HCT116 (cell line): ENCODE measurements around the gene POMT2.

Source experiments
- EZH2phosphoT487 ChIP-seq: fragments of 200-600 bp; IDR thresholded peaks from 2 replicates; pipeline ENCODE4 v1.6.1; 2018; ENCODE audit warnings: antibody characterized with exemption, borderline replicate concordance
- JUND ChIP-seq: IDR thresholded peaks from 2 replicates; pipeline ENCODE4 v1.6.1; 2012
- POLR2A ChIP-seq: IDR thresholded peaks from 2 replicates; pipeline ENCODE4 v1.7.0; 2011; ENCODE audit warnings: borderline replicate concordance; ENCODE audit not compliant: insufficient read depth, insufficient read length; ENCODE audit errors: extremely low read depth
- POLR2AphosphoS5 ChIP-seq: IDR thresholded peaks from 2 replicates; pipeline ENCODE4 v1.6.1; 2011; ENCODE audit warnings: mild to moderate bottlenecking, low read depth, low read length, moderate library complexity
- TF ChIP-seq, protein P1 (sequence below), 3 experiments: fragments of 200-600 bp in 1 of 3; sonication (generic) in 1 of 3; IDR thresholded peaks in 2 of 3; conservative IDR thresholded peaks in 1 of 3; 2 replicates each; pipeline ENCODE4 v1.5.1; 2012 to 2017; ENCODE audit warnings: low read depth in 2 of 3, low read length in 2 of 3, antibody characterized with exemption in 1 of 3, borderline replicate concordance in 1 of 3, control low read depth in 1 of 3, mild to moderate bottlenecking in 1 of 3, mixed read lengths in 1 of 3, mixed run types in 1 of 3, moderate library complexity in 1 of 3; ENCODE audit not compliant: insufficient read depth in 1 of 3

- no peak for TF ChIP-seq EZH2phosphoT487
- TF ChIP-seq POLR2A, result no peak
- TF ChIP-seq, protein P1, sequence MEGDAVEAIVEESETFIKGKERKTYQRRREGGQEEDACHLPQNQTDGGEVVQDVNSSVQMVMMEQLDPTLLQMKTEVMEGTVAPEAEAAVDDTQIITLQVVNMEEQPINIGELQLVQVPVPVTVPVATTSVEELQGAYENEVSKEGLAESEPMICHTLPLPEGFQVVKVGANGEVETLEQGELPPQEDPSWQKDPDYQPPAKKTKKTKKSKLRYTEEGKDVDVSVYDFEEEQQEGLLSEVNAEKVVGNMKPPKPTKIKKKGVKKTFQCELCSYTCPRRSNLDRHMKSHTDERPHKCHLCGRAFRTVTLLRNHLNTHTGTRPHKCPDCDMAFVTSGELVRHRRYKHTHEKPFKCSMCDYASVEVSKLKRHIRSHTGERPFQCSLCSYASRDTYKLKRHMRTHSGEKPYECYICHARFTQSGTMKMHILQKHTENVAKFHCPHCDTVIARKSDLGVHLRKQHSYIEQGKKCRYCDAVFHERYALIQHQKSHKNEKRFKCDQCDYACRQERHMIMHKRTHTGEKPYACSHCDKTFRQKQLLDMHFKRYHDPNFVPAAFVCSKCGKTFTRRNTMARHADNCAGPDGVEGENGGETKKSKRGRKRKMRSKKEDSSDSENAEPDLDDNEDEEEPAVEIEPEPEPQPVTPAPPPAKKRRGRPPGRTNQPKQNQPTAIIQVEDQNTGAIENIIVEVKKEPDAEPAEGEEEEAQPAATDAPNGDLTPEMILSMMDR (IDR thresholded peaks at IDR 0.05 in 2 of 3, conservative IDR thresholded peaks at IDR 0.05 in 1 of 3; ENCODE audit: borderline replicate concordance in 1 of 3, insufficient read depth in 1 of 3, low read depth in 2 of 3, low read length in 2 of 3), result no peak
- no peak for TF ChIP-seq POLR2AphosphoS5
- no peak for TF ChIP-seq JUND
Observed at GRCh38 chr14:77329872-77330271, 9.2 kb upstream of the POMT2 start.
